ENCODE data around the gene SLC7A14. TPM values are rescaled to one million over a fixed set of nuclear protein-coding genes. Genes with fewer than 3 reads are reported as not detected.

SLC7A14 gene
- total RNA-seq, 1 donor from 2014 or later: 0.23 TPM

GRCh38 chr3:170600005-170600624 is 14.2 kb upstream of the SLC7A14 start:
- Histone ChIP-seq H3K4me2 (ENCODE audit: low read length) (no peak overlapping the region), H3K79me2 (ENCODE audit: insufficient read depth, low read length) (no peaks in the 10 kb centered on the region), H4K20me1 (ENCODE audit: insufficient read depth, low read length) (no peaks in the 10 kb centered on the region), H3K36me3 (ENCODE audit: insufficient read depth, low read length) (no peaks in the 10 kb centered on the region), H3K27me3 (ENCODE audit: insufficient read depth, low read length) (peaks cover 6% of the 10 kb centered on the region), H3K27ac (ENCODE audit: low read depth, low read length) (no peak overlapping the region), H3K4me3 (ENCODE audit: insufficient read depth, low read depth, low read length) (no peak overlapping the region), H3K4me1 (ENCODE audit: insufficient read depth, low read length) (no peaks in the 10 kb centered on the region), H3K9me3 (ENCODE audit: insufficient read depth, low read depth, low read length) (no peaks in the 10 kb centered on the region), H2AFZ (ENCODE audit: low read depth, low read length) (no peak overlapping the region), H3K9ac (ENCODE audit: low read length) (no peak overlapping the region)
- DNase-seq (ENCODE audit: low read depth) (no peak), FAIRE-seq (no peak)
- H3K27ac Mint-ChIP-seq (ENCODE audit: unreplicated experiment): no peak overlapping the region
- no peaks in the 10 kb centered on the region for H3K36me3 Mint-ChIP-seq (ENCODE audit: low read depth, unreplicated experiment)
- peaks cover 5% of the 10 kb centered on the region for H3K27me3 Mint-ChIP-seq (ENCODE audit: low read depth, unreplicated experiment)
- no peak for TF ChIP-seq EZH2 (IDR thresholded peaks at IDR 0.05; ENCODE audit: insufficient read depth, low read length)
- TF ChIP-seq CTCF (IDR thresholded peaks at IDR 0.05; ENCODE audit: insufficient read depth, low read depth, low read length): no peak
- H3K9me3 Mint-ChIP-seq (ENCODE audit: unreplicated experiment): no peaks in the 10 kb centered on the region
- peaks cover 3% of the 10 kb centered on the region for H3K4me1 Mint-ChIP-seq (ENCODE audit: low read depth, unreplicated experiment)
- no peak overlapping the region for H3K4me3 Mint-ChIP-seq (ENCODE audit: unreplicated experiment)

DNA sequence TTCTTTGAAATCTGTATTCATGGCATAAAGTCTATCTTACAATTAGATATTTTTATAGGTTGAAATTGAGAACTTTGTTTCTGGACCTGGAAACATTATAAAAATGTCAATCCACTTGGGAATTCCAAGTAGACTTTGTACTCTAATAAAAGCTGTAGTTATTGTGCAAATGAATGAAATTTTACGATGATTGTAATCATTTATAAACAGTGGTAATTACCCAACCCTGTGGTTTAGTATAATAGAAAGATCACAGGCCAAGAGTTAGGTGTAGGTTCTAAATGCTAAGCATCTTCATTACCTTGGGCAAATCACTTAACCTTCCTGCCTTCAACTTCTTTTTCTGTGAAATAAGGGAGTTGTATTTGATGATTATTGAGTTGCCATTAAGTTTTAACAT is 13.2 kb upstream of the SLC7A14 start:
- no peaks in the 10 kb centered on the region for H3K27me3 Mint-ChIP-seq (ENCODE audit: low read depth, unreplicated experiment)
- DNase-seq (ENCODE audit: low read depth) (no peak), FAIRE-seq (no peak)
- Histone ChIP-seq H2AFZ (ENCODE audit: low read depth, low read length) (no peak overlapping the region), H3K9me3 (ENCODE audit: insufficient read depth, low read depth, low read length) (no peaks in the 10 kb centered on the region), H3K36me3 (ENCODE audit: insufficient read depth, low read length) (no peaks in the 10 kb centered on the region), H4K20me1 (ENCODE audit: insufficient read depth, low read length) (no peaks in the 10 kb centered on the region), H3K79me2 (ENCODE audit: insufficient read depth, low read length) (no peaks in the 10 kb centered on the region), H3K4me1 (ENCODE audit: insufficient read depth, low read length) (no peaks in the 10 kb centered on the region), H3K4me2 (ENCODE audit: low read length) (no peak overlapping the region), H3K27me3 (ENCODE audit: insufficient read depth, low read length) (peaks cover 6% of the 10 kb centered on the region), H3K4me3 (ENCODE audit: insufficient read depth, low read depth, low read length) (no peak overlapping the region), H3K27ac (ENCODE audit: low read depth, low read length) (no peak overlapping the region), H3K9ac (ENCODE audit: low read length) (no peak overlapping the region)
- peaks cover 3% of the 10 kb centered on the region for H3K4me1 Mint-ChIP-seq (ENCODE audit: low read depth, unreplicated experiment)
- no peaks in the 10 kb centered on the region for H3K36me3 Mint-ChIP-seq (ENCODE audit: low read depth, unreplicated experiment)
- no peaks in the 10 kb centered on the region for H3K9me3 Mint-ChIP-seq (ENCODE audit: unreplicated experiment)
- no peak overlapping the region for H3K27ac Mint-ChIP-seq (ENCODE audit: unreplicated experiment)
- H3K4me3 Mint-ChIP-seq (ENCODE audit: unreplicated experiment): no peak overlapping the region
- TF ChIP-seq CTCF (IDR thresholded peaks at IDR 0.05; ENCODE audit: insufficient read depth, low read depth, low read length): no peak
- TF ChIP-seq EZH2 (IDR thresholded peaks at IDR 0.05; ENCODE audit: insufficient read depth, low read length): no peak

- Histone ChIP-seq H3K27me3 (ENCODE audit: insufficient read depth, low read length) (peaks cover 6% of the 10 kb centered on the region), H2AFZ (ENCODE audit: low read depth, low read length) (no peak overlapping the region), H3K36me3 (ENCODE audit: insufficient read depth, low read length) (no peaks in the 10 kb centered on the region), H3K4me2 (ENCODE audit: low read length) (no peak overlapping the region), H3K9ac (ENCODE audit: low read length) (no peak overlapping the region), H3K9me3 (ENCODE audit: insufficient read depth, low read depth, low read length) (no peaks in the 10 kb centered on the region), H3K4me1 (ENCODE audit: insufficient read depth, low read length) (no peaks in the 10 kb centered on the region), H3K4me3 (ENCODE audit: insufficient read depth, low read depth, low read length) (no peak overlapping the region), H4K20me1 (ENCODE audit: insufficient read depth, low read length) (no peaks in the 10 kb centered on the region), H3K79me2 (ENCODE audit: insufficient read depth, low read length) (no peaks in the 10 kb centered on the region), H3K27ac (ENCODE audit: low read depth, low read length) (no peak overlapping the region)
- FAIRE-seq: no peak
- Mint-ChIP-seq H3K4me1 (ENCODE audit: low read depth, unreplicated experiment) (peaks cover 3% of the 10 kb centered on the region), H3K36me3 (ENCODE audit: low read depth, unreplicated experiment) (no peaks in the 10 kb centered on the region), H3K4me3 (ENCODE audit: unreplicated experiment) (no peak overlapping the region), H3K27me3 (ENCODE audit: low read depth, unreplicated experiment) (peaks cover 3% of the 10 kb centered on the region), H3K27ac (ENCODE audit: unreplicated experiment) (no peak overlapping the region), H3K9me3 (ENCODE audit: unreplicated experiment) (no peaks in the 10 kb centered on the region)
- DNase-seq (ENCODE audit: low read depth): no peak
- TF ChIP-seq CTCF (IDR thresholded peaks at IDR 0.05; ENCODE audit: insufficient read depth, low read depth, low read length) (no peak), EZH2 (IDR thresholded peaks at IDR 0.05; ENCODE audit: insufficient read depth, low read length) (no peak)
Measured at GRCh38 chr3:170598091-170598502, 12.2 kb upstream of the SLC7A14 start.
